ENCODE data around the gene ESR1.

- TF ChIP-seq CTCF (IDR thresholded peaks at IDR 0.05) = no peak
- TF ChIP-seq POLR2A (IDR thresholded peaks at IDR 0.05) = no peak
- TF ChIP-seq EP300 (IDR thresholded peaks at IDR 0.05) = no peak
Observed at GRCh38 chr6:152087096-152087495, 279.6 kb downstream of the ESR1 start.

Data from suprapubic skin (tissue), 3 donors.